ENCODE data around the gene JMJD8. TPM values are rescaled to one million over a fixed set of nuclear protein-coding genes. Genes with fewer than 3 reads are reported as not detected.

The JMJD8 gene
- total and polyA plus RNA-seq, 9 of the 15 experiments (the other 6 are each of a cell fraction or from before 2014, with no cell fraction given) = 1.2 to 50.6 (median 29.3) TPM

DNA sequence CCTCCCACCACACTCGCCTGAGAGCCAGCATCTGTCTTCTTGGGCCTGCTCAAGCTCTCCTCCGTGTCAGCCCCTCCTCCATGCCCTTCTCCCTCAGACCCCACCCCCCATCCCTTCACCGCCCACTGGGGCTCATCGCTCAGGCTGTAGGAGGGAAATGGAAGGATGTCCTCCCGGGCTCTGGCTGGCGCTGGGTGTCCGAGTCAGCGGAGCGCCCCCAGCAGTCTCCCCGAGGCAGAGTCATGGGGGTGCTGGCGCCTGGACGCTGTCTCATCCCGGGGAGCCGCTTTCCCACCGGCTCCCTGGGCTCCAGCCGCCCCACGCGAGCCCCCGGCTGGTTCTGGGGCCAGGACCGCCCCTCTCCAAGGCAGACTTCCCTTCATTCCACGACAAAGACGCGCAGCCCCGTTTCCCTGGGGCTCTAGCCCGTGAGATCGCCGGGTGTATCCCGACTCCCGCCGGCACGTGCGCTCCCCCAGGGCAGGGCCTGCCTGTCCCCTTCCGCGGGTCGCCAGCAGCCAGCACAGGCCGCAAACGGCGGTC is 36.4 kb upstream of the JMJD8 start (continued):
- TF ChIP-seq CTCF (IDR thresholded peaks at IDR 0.05 in 2 of 3, conservative IDR thresholded peaks at IDR 0.05 in 1 of 3; ENCODE audit: insufficient read depth in 2 of 3, low read depth in 1 of 3, low read length in 3 of 3) = peak; percentile 40 to 53 (median 51); a peak in 5 of 6 replicates
- no peak; the same call in 1 of the 2 replicates for TF ChIP-seq XRCC5 (IDR thresholded peaks at IDR 0.05; ENCODE audit: low read depth, low read length)
- no peak for TF ChIP-seq MCM2 (IDR thresholded peaks at IDR 0.05; ENCODE audit: low read depth)
- TF ChIP-seq MAFF (IDR thresholded peaks at IDR 0.05; ENCODE audit: low read length) = no peak
- peak in 1 of 2 experiments; percentile 72; a peak in 2 of 4 replicates for TF ChIP-seq MAZ (CRISPR knock-in tag; conservative IDR thresholded peaks at IDR 0.05 in 1 of 2, IDR thresholded peaks at IDR 0.05 in 1 of 2)
- no peak for TF ChIP-seq ZBTB40 (IDR thresholded peaks at IDR 0.05)
- no peak for TF ChIP-seq ZBTB40 (CRISPR knock-in tag; IDR thresholded peaks at IDR 0.05)
- TF ChIP-seq THRAP3 (IDR thresholded peaks at IDR 0.05; ENCODE audit: borderline replicate concordance) = no peak
- TF ChIP-seq PHF21A (IDR thresholded peaks at IDR 0.05; ENCODE audit: borderline replicate concordance, low read depth) = no peak; the same call in 1 of the 2 replicates
- TF ChIP-seq ZNF717 (CRISPR knock-in tag; IDR thresholded peaks at IDR 0.05) = no peak
- TF ChIP-seq, protein P1, sequence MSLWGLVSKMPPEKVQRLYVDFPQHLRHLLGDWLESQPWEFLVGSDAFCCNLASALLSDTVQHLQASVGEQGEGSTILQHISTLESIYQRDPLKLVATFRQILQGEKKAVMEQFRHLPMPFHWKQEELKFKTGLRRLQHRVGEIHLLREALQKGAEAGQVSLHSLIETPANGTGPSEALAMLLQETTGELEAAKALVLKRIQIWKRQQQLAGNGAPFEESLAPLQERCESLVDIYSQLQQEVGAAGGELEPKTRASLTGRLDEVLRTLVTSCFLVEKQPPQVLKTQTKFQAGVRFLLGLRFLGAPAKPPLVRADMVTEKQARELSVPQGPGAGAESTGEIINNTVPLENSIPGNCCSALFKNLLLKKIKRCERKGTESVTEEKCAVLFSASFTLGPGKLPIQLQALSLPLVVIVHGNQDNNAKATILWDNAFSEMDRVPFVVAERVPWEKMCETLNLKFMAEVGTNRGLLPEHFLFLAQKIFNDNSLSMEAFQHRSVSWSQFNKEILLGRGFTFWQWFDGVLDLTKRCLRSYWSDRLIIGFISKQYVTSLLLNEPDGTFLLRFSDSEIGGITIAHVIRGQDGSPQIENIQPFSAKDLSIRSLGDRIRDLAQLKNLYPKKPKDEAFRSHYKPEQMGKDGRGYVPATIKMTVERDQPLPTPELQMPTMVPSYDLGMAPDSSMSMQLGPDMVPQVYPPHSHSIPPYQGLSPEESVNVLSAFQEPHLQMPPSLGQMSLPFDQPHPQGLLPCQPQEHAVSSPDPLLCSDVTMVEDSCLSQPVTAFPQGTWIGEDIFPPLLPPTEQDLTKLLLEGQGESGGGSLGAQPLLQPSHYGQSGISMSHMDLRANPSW (CRISPR knock-in tag; IDR thresholded peaks at IDR 0.05) = no peak
- TF ChIP-seq ZSCAN29 (IDR thresholded peaks at IDR 0.05) = no peak
- TF ChIP-seq NR2F6 (CRISPR knock-in tag; IDR thresholded peaks at IDR 0.05) = no peak

All from K562 (cell line).